ENCODE results near the gene HLA-G. TPM values are rescaled to one million over a fixed set of nuclear protein-coding genes. Genes with fewer than 3 reads are reported as not detected.
A peak's percentile ranks its signal among the peaks of the same experiment; 100 is the strongest.

HLA-G gene
- total RNA-seq, 3 donors from 2014 or later, result not detected

- DNase-seq (ENCODE audit: low spot score in 2 of 2), result no peak
- Histone ChIP-seq H3K27ac (peak overlapping the region; percentile 82 to 86), H3K4me3 (peak overlapping the region; percentile 49 to 89 (median 65)), H3K27me3 (peaks cover 0 to 5% of the 10 kb centered on the region in 2 donors), H3K4me1 (no peaks in the 10 kb centered on the region), H3K9me3 (no peaks in the 10 kb centered on the region), H3K36me3 (no peaks in the 10 kb centered on the region)
- intact Hi-C loops (cut with DNase I; ENCODE audit: low total_unique reads), result no loop called here
- TF ChIP-seq POLR2A (IDR thresholded peaks at IDR 0.05) (no peak), CTCF (IDR thresholded peaks at IDR 0.05) (no peak), POLR2AphosphoS5 (IDR thresholded peaks at IDR 0.05) (no peak)
Observed at GRCh38 chr6:29791786-29792122, 35.9 kb upstream of the HLA-G start.

GRCh38 chr6:29792123-29793035 is 35.2 kb upstream of the HLA-G start:
- no peaks in the 10 kb centered on the region for H3K36me3 ChIP-seq
- peak overlapping the region; percentile 49 to 89 (median 65) for H3K4me3 ChIP-seq
- intact Hi-C loops (cut with DNase I; ENCODE audit: low total_unique reads), result no loop called here
- TF ChIP-seq CTCF (IDR thresholded peaks at IDR 0.05) (peak in 2 of 3 donors; percentile 9 to 59), POLR2AphosphoS5 (IDR thresholded peaks at IDR 0.05) (peak in 2 of 3 donors; percentile 41 to 58), POLR2A (IDR thresholded peaks at IDR 0.05) (no peak)
- H3K27ac ChIP-seq, result peak overlapping the region; percentile 82 to 86
- DNase-seq (ENCODE audit: low spot score in 2 of 2), result peak; percentile 53 to 68
- H3K27me3 ChIP-seq, result peaks cover 0 to 5% of the 10 kb centered on the region in 2 donors
- H3K9me3 ChIP-seq, result no peaks in the 10 kb centered on the region
- H3K4me1 ChIP-seq, result no peaks in the 10 kb centered on the region

- H3K4me1 ChIP-seq, result no peaks in the 10 kb centered on the region
- peak overlapping the region; percentile 82 to 86 for H3K27ac ChIP-seq
- TF ChIP-seq POLR2A (IDR thresholded peaks at IDR 0.05), result no peak
- intact Hi-C loops (cut with DNase I; ENCODE audit: low total_unique reads), result no loop called here
- H3K36me3 ChIP-seq, result no peaks in the 10 kb centered on the region
- peak overlapping the region; percentile 49 to 89 (median 65) for H3K4me3 ChIP-seq
- H3K27me3 ChIP-seq, result peaks cover 0 to 5% of the 10 kb centered on the region in 2 donors
- DNase-seq (ENCODE audit: low spot score in 2 of 2), result no peak
- H3K9me3 ChIP-seq, result no peaks in the 10 kb centered on the region
Observed at GRCh38 chr6:29793036-29793356, 34.6 kb upstream of the HLA-G start.

GRCh38 chr6:29793796-29794195 is 33.8 kb upstream of the HLA-G start:
- TF ChIP-seq POLR2A (IDR thresholded peaks at IDR 0.05) (no peak), POLR2AphosphoS5 (IDR thresholded peaks at IDR 0.05) (no peak), CTCF (IDR thresholded peaks at IDR 0.05) (no peak)
- Histone ChIP-seq H3K4me3 (no peak overlapping the region), H3K27me3 (peaks cover 0 to 5% of the 10 kb centered on the region in 2 donors), H3K4me1 (no peaks in the 10 kb centered on the region), H3K36me3 (no peaks in the 10 kb centered on the region), H3K9me3 (no peaks in the 10 kb centered on the region), H3K27ac (no peak overlapping the region)
- no peak for DNase-seq (ENCODE audit: low spot score in 2 of 2)
- intact Hi-C loops (cut with DNase I; ENCODE audit: low total_unique reads), result no loop called here

DNA sequence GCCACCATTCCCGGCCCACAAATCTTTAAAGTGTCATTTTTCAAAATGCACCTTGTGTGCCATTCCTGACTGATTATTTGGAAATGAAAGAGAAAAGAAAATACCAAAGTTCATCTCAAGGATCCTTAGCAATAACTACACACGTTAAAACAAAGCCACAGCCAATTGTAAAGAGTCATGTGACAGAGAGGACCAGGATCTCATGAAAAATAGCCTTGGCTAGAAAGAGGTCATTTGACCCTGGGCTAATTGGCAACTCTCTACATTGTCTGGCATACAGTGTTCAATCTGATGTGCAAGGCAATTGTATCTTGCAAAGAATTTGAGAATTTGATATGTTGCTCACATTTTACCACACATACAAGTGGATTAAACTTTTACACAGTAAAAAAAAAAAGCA is 31.6 kb upstream of the HLA-G start:
- no peak for DNase-seq (ENCODE audit: low spot score in 2 of 2)
- no peak overlapping the region for H3K27ac ChIP-seq
- peaks cover 0 to 5% of the 10 kb centered on the region in 2 donors for H3K27me3 ChIP-seq
- H3K4me1 ChIP-seq, result no peaks in the 10 kb centered on the region
- H3K36me3 ChIP-seq, result no peaks in the 10 kb centered on the region
- no peak overlapping the region for H3K4me3 ChIP-seq
- TF ChIP-seq CTCF (IDR thresholded peaks at IDR 0.05) (no peak), POLR2AphosphoS5 (IDR thresholded peaks at IDR 0.05) (no peak), POLR2A (IDR thresholded peaks at IDR 0.05) (no peak)
- H3K9me3 ChIP-seq, result no peaks in the 10 kb centered on the region
- intact Hi-C loops (cut with DNase I; ENCODE audit: low total_unique reads), result no loop called here
